ENCODE measurements around the gene CLEC7A.

CLEC7A gene

DNA sequence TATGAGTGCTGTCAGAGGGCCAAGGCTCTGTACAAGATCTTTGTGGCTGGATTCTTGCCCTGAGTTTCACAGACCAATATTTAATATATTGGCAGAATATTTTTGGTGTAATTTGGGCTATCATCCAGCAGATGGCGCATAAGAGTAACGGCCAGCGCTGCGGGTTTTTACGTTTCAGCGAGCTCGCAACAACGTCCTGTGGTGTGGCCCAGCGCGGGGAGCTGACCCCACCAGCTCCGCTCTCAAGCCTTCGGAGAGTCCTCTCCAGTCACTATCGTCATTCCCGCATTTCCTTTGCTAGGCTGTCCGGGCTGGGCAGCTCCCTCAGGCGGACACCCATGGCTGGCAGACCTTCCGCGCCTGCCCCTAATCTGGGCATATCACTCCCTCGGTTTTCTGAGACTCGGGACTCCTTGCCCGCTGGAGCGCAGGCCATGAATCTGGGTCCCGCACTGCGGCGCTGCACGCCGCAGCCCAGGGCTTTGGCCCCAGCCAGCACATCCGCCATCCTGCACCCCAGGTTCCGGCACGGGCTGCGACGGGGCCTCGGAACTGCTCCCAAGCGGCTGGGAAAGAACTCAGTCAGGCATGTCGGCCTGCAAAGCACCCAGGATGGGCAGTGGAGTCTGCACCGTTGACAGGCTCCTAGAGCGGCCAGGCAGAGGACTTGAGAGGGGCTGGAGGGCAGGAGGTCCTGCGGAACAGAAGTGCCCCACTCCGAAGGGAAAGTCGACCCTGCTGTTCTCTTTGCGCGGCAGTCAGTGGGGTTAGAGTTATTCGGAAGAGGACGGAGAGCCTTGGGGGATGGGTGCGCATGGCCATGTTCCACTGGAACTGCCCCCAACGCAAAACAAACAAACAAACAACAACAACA is 23.5 kb upstream of the CLEC7A start:
- peak overlapping the region; percentile 63 to 92 for H3K18ac ChIP-seq (ENCODE audit: low read depth in 1 of 2, low read length in 2 of 2)
- H3K36me3 ChIP-seq (ENCODE audit: control insufficient read depth in 1 of 2, insufficient read depth in 2 of 2, low read depth in 1 of 2, low read length in 2 of 2) = no peaks in the 10 kb centered on the region
- no peak overlapping the region for H3K14ac ChIP-seq (ENCODE audit: low read length in 2 of 2)
- H2BK12ac ChIP-seq (ENCODE audit: low read length in 2 of 2) = peak overlapping the region; percentile 32 to 93
- H4K91ac ChIP-seq (ENCODE audit: low read length) = peak overlapping the region; percentile 44
- H2BK120ac ChIP-seq (ENCODE audit: low read depth, low read length) = peak overlapping the region; percentile 69
- no peaks in the 10 kb centered on the region for H3K27me3 ChIP-seq (ENCODE audit: control insufficient read depth in 1 of 2, insufficient read depth in 1 of 2, low read length in 2 of 2)
- H3K4me2 ChIP-seq (ENCODE audit: low read length, poor library complexity, severe bottlenecking) = peak overlapping the region; percentile 85
- H2AFZ ChIP-seq (ENCODE audit: low read depth, low read length) = peak overlapping the region; percentile 91
- peak overlapping the region; percentile 60 for H2BK15ac ChIP-seq (ENCODE audit: low read depth, poor library complexity, severe bottlenecking)
- DNase-seq = peak; percentile 82
- H3K23ac ChIP-seq (ENCODE audit: low read length in 2 of 2) = peak overlapping the region in 1 of 2 experiments; percentile 73
- no peaks in the 10 kb centered on the region for H3K9me3 ChIP-seq (ENCODE audit: control insufficient read depth, low read length)
- H3K4me3 ChIP-seq (ENCODE audit: insufficient read depth in 1 of 2, low read depth in 1 of 2, low read length in 2 of 2) = peak overlapping the region; percentile 61 to 76
- peak overlapping the region; percentile 90 for H4K8ac ChIP-seq (ENCODE audit: low read length)
- H3K4me1 ChIP-seq (ENCODE audit: control insufficient read depth, insufficient read depth, low read depth, low read length) = peaks cover 6% of the 10 kb centered on the region
- H3K27ac ChIP-seq (ENCODE audit: low read length, poor library complexity, severe bottlenecking) = peak overlapping the region; percentile 40
- H2BK5ac ChIP-seq (ENCODE audit: low read depth, low read length, poor library complexity, severe bottlenecking) = no peak overlapping the region
- 2% methylated on average over 38 of the region's 46 CpGs for WGBS
- no peaks in the 10 kb centered on the region for H3K79me1 ChIP-seq (replicated peaks; ENCODE audit: low read length, poor library complexity, severe bottlenecking)
- no peak overlapping the region for H2AK5ac ChIP-seq (ENCODE audit: low read length, severe bottlenecking)
- H3K9ac ChIP-seq (ENCODE audit: low read length) = peak overlapping the region; percentile 91
- H3K4ac ChIP-seq (ENCODE audit: low read depth in 1 of 2, low read length in 2 of 2) = peak overlapping the region; percentile 79 to 86

DNA sequence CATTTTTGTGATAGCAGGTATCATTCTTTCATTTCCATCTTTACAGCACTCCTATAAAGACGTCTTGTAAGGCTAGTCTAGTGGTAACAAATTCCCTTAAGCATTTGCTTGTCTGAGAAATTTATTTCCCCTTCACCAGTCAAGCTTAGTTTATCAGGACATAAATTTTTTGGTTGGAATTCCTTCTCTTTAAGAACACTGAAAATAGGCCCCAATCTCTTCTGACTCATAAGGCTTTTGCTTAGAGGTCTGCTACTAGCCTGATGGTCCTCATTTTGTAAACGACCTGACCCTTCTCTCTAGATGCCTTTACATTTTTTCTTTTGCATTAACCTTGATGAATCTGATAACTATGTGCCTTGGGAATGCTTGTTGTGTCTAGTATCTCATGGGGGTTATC is 21.6 kb upstream of the CLEC7A start:
- Histone ChIP-seq H3K4ac (ENCODE audit: low read depth in 1 of 2, low read length in 2 of 2) (no peak overlapping the region), H3K9ac (ENCODE audit: low read length) (no peak overlapping the region), H3K27ac (ENCODE audit: low read length, poor library complexity, severe bottlenecking) (no peak overlapping the region), H3K27me3 (ENCODE audit: control insufficient read depth in 1 of 2, insufficient read depth in 1 of 2, low read length in 2 of 2) (no peaks in the 10 kb centered on the region), H3K18ac (ENCODE audit: low read depth in 1 of 2, low read length in 2 of 2) (no peak overlapping the region), H3K23ac (ENCODE audit: low read length in 2 of 2) (no peak overlapping the region), H3K36me3 (ENCODE audit: control insufficient read depth in 1 of 2, insufficient read depth in 2 of 2, low read depth in 1 of 2, low read length in 2 of 2) (no peaks in the 10 kb centered on the region), H2BK12ac (ENCODE audit: low read length in 2 of 2) (no peak overlapping the region), H3K4me1 (ENCODE audit: control insufficient read depth, insufficient read depth, low read depth, low read length) (peaks cover 6% of the 10 kb centered on the region), H3K4me3 (ENCODE audit: insufficient read depth in 1 of 2, low read depth in 1 of 2, low read length in 2 of 2) (no peak overlapping the region), H3K14ac (ENCODE audit: low read length in 2 of 2) (no peak overlapping the region), H2AFZ (ENCODE audit: low read depth, low read length) (no peak overlapping the region), H4K91ac (ENCODE audit: low read length) (no peak overlapping the region), H3K79me1 (replicated peaks; ENCODE audit: low read length, poor library complexity, severe bottlenecking) (no peaks in the 10 kb centered on the region), H4K8ac (ENCODE audit: low read length) (no peak overlapping the region), H2BK15ac (ENCODE audit: low read depth, poor library complexity, severe bottlenecking) (no peak overlapping the region), H2BK120ac (ENCODE audit: low read depth, low read length) (no peak overlapping the region), H2AK5ac (ENCODE audit: low read length, severe bottlenecking) (no peak overlapping the region), H2BK5ac (ENCODE audit: low read depth, low read length, poor library complexity, severe bottlenecking) (no peak overlapping the region), H3K4me2 (ENCODE audit: low read length, poor library complexity, severe bottlenecking) (no peak overlapping the region), H3K9me3 (ENCODE audit: control insufficient read depth, low read length) (no peaks in the 10 kb centered on the region)
- 0% methylated on average over 1 of the region's 2 CpGs for WGBS
- DNase-seq = no peak

DNA sequence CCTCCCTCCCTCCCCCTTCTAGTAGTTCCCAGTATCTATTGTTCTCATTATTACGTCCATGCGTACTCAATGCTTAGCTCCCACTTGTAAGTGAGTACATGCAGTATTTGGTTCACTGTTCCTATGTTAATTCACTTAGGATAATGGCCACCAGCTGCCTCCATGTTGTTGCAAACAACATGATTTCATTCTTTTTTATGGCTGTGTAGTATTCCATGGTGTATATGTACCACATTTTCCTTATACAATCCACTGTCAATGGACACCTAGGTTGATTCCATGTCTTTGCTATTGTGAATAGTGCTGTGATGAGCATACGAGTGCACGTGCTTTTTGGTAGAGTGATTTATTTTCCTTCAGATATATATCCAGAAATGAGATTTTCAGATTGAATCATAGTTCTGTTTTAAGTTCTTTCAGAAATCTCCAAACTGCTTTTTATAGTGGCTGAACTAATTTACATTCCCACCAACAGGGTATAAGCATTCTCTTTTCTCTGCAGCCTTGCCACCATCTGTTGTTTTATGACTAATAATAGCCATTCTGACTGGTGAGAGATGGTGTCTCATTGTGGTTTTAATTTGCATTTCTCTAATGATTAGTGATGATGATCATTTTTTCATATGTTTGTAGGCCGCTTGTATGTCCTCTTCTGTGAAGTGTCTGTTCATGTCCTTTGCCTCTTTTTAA is 17.9 kb upstream of the CLEC7A start:
- H3K4me1 ChIP-seq (ENCODE audit: control insufficient read depth, insufficient read depth, low read depth, low read length) = no peaks in the 10 kb centered on the region
- no peaks in the 10 kb centered on the region for H3K79me1 ChIP-seq (replicated peaks; ENCODE audit: low read length, poor library complexity, severe bottlenecking)
- no peak overlapping the region for H3K4me3 ChIP-seq (ENCODE audit: insufficient read depth in 1 of 2, low read depth in 1 of 2, low read length in 2 of 2)
- no peak overlapping the region for H3K14ac ChIP-seq (ENCODE audit: low read length in 2 of 2)
- H2BK12ac ChIP-seq (ENCODE audit: low read length in 2 of 2) = no peak overlapping the region
- no peak overlapping the region for H2AK5ac ChIP-seq (ENCODE audit: low read length, severe bottlenecking)
- H3K23ac ChIP-seq (ENCODE audit: low read length in 2 of 2) = no peak overlapping the region
- no peak overlapping the region for H3K27ac ChIP-seq (ENCODE audit: low read length, poor library complexity, severe bottlenecking)
- no peaks in the 10 kb centered on the region for H3K27me3 ChIP-seq (ENCODE audit: control insufficient read depth in 1 of 2, insufficient read depth in 1 of 2, low read length in 2 of 2)
- H3K36me3 ChIP-seq (ENCODE audit: control insufficient read depth in 1 of 2, insufficient read depth in 2 of 2, low read depth in 1 of 2, low read length in 2 of 2) = no peaks in the 10 kb centered on the region
- H3K4ac ChIP-seq (ENCODE audit: low read depth in 1 of 2, low read length in 2 of 2) = no peak overlapping the region
- no peak overlapping the region for H2BK15ac ChIP-seq (ENCODE audit: low read depth, poor library complexity, severe bottlenecking)
- no peak overlapping the region for H4K91ac ChIP-seq (ENCODE audit: low read length)
- H2BK120ac ChIP-seq (ENCODE audit: low read depth, low read length) = no peak overlapping the region
- WGBS = 85% methylated on average over 3 of the region's 5 CpGs
- H3K18ac ChIP-seq (ENCODE audit: low read depth in 1 of 2, low read length in 2 of 2) = no peak overlapping the region
- no peak overlapping the region for H3K4me2 ChIP-seq (ENCODE audit: low read length, poor library complexity, severe bottlenecking)
- DNase-seq = no peak
- H2AFZ ChIP-seq (ENCODE audit: low read depth, low read length) = no peak overlapping the region
- H3K9ac ChIP-seq (ENCODE audit: low read length) = no peak overlapping the region
- H2BK5ac ChIP-seq (ENCODE audit: low read depth, low read length, poor library complexity, severe bottlenecking) = no peak overlapping the region
- no peaks in the 10 kb centered on the region for H3K9me3 ChIP-seq (ENCODE audit: control insufficient read depth, low read length)
- no peak overlapping the region for H4K8ac ChIP-seq (ENCODE audit: low read length)

DNA sequence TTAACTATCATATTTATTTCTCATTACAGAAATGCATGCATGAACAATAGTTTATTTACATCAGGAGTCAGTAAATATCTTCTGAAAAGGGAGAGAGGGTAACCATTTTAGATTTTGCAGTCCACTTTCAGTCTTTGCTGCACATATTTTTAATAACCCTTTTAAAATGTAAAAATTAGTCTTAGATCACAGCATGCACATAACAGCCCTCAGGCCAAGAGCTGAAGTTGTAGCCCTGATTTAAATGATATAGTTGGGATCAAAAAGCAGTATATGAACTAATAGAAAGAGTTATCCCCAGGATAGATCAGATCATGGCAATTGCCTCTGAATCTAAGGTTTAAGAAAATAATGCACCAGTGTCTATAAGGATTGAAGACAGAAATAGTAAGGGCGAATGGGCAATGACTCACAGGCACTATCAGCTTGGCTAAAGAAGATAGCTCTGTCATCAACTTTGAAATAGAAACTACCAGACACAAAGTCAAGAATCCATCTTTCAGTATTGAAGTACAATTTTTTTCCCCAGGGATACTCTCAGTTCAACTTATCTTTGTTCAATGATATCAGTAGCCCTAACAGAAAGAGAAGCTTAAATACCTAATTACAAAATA is 13.1 kb upstream of the CLEC7A start:
- Histone ChIP-seq H3K4me3 (ENCODE audit: insufficient read depth in 1 of 2, low read depth in 1 of 2, low read length in 2 of 2) (no peak overlapping the region), H2AFZ (ENCODE audit: low read depth, low read length) (no peak overlapping the region), H3K27ac (ENCODE audit: low read length, poor library complexity, severe bottlenecking) (no peak overlapping the region), H3K4me1 (ENCODE audit: control insufficient read depth, insufficient read depth, low read depth, low read length) (no peaks in the 10 kb centered on the region), H3K18ac (ENCODE audit: low read depth in 1 of 2, low read length in 2 of 2) (no peak overlapping the region), H2BK120ac (ENCODE audit: low read depth, low read length) (no peak overlapping the region), H2BK5ac (ENCODE audit: low read depth, low read length, poor library complexity, severe bottlenecking) (no peak overlapping the region), H3K9ac (ENCODE audit: low read length) (no peak overlapping the region), H3K27me3 (ENCODE audit: control insufficient read depth in 1 of 2, insufficient read depth in 1 of 2, low read length in 2 of 2) (no peaks in the 10 kb centered on the region), H2BK15ac (ENCODE audit: low read depth, poor library complexity, severe bottlenecking) (no peak overlapping the region), H4K91ac (ENCODE audit: low read length) (no peak overlapping the region), H2AK5ac (ENCODE audit: low read length, severe bottlenecking) (no peak overlapping the region), H3K14ac (ENCODE audit: low read length in 2 of 2) (no peak overlapping the region), H4K8ac (ENCODE audit: low read length) (no peak overlapping the region), H3K9me3 (ENCODE audit: control insufficient read depth, low read length) (no peaks in the 10 kb centered on the region), H2BK12ac (ENCODE audit: low read length in 2 of 2) (no peak overlapping the region), H3K36me3 (ENCODE audit: control insufficient read depth in 1 of 2, insufficient read depth in 2 of 2, low read depth in 1 of 2, low read length in 2 of 2) (no peaks in the 10 kb centered on the region), H3K23ac (ENCODE audit: low read length in 2 of 2) (no peak overlapping the region), H3K4me2 (ENCODE audit: low read length, poor library complexity, severe bottlenecking) (no peak overlapping the region), H3K79me1 (replicated peaks; ENCODE audit: low read length, poor library complexity, severe bottlenecking) (no peaks in the 10 kb centered on the region), H3K4ac (ENCODE audit: low read depth in 1 of 2, low read length in 2 of 2) (no peak overlapping the region)
- WGBS = 0% methylated on average over 1 of the region's 1 CpG
- peak; percentile 65 for DNase-seq
